ENCODE measurements around the gene PLCB1. TPM values are rescaled to one million over a fixed set of nuclear protein-coding genes. Genes with fewer than 3 reads are reported as not detected.

Gene PLCB1
- total and polyA plus RNA-seq, 2 donors (not counting 3 experiments of a cell fraction or from before 2014, with no cell fraction given), result 10.2 to 53.4 TPM

DNA sequence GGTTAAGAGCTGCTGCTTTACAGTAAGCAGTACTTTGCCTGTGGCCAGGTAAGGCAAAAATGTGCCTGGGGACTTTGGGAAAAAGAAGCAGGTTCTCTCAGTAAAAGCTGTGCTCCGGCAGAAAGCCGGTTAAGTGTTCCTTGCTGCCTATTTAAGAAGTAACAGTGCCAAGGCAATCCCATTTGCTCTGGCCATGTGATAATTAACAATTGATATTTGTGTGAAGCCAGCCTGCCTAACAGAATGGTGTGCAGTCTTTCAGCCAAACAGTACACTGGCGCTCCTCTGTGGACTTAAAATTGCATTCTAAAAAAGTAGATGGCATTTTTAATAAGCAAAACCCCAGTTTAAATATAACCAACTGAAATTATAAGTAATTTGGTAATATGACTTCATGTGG is 430.3 kb downstream of the PLCB1 start:
- no peak for DNase-seq (ENCODE audit: low read depth, low spot score)
- H3K27me3 ChIP-seq (ENCODE audit: control insufficient read depth in 2 of 2, insufficient read depth in 2 of 2, low read length in 2 of 2), result no peaks in the 10 kb centered on the region
- dilution Hi-C loops (cut with MboI; ENCODE audit: extremely low pct_ligation_motif_present, low sequenced_read_pairs), result no loop called here
- no peak overlapping the region for H3K27ac ChIP-seq (ENCODE audit: insufficient read depth, low read depth, low read length)
- POLR2A ChIA-PET, result no interaction called here
- no peaks in the 10 kb centered on the region for H3K4me1 ChIP-seq (ENCODE audit: control insufficient read depth, extremely low read depth, insufficient read depth, low read length)
- intact Hi-C loops (cut with micrococcal nuclease), result no loop called here
- no peaks in the 10 kb centered on the region for H3K9me1 ChIP-seq (replicated peaks; ENCODE audit: control insufficient read depth, extremely low read depth, insufficient read depth, low read length)
- FAIRE-seq, result no peak
- TF ChIP-seq JUN (IDR thresholded peaks at IDR 0.05; ENCODE audit: borderline replicate concordance, insufficient read depth, insufficient read length, low read depth) (no peak), POLR2A (IDR thresholded peaks at IDR 0.05; ENCODE audit: low read depth, low read length) (no peak), POLR2AphosphoS5 (IDR thresholded peaks at IDR 0.05; ENCODE audit: insufficient read depth, low read depth, low read length) (no peak)
- TF ChIP-seq, protein P1, sequence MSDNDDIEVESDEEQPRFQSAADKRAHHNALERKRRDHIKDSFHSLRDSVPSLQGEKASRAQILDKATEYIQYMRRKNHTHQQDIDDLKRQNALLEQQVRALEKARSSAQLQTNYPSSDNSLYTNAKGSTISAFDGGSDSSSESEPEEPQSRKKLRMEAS (IDR thresholded peaks at IDR 0.05; ENCODE audit: insufficient read depth, insufficient read length), result no peak
- TF ChIP-seq, protein P2, sequence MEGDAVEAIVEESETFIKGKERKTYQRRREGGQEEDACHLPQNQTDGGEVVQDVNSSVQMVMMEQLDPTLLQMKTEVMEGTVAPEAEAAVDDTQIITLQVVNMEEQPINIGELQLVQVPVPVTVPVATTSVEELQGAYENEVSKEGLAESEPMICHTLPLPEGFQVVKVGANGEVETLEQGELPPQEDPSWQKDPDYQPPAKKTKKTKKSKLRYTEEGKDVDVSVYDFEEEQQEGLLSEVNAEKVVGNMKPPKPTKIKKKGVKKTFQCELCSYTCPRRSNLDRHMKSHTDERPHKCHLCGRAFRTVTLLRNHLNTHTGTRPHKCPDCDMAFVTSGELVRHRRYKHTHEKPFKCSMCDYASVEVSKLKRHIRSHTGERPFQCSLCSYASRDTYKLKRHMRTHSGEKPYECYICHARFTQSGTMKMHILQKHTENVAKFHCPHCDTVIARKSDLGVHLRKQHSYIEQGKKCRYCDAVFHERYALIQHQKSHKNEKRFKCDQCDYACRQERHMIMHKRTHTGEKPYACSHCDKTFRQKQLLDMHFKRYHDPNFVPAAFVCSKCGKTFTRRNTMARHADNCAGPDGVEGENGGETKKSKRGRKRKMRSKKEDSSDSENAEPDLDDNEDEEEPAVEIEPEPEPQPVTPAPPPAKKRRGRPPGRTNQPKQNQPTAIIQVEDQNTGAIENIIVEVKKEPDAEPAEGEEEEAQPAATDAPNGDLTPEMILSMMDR (IDR thresholded peaks at IDR 0.05; ENCODE audit: extremely low read depth in 1 of 2, insufficient read depth in 1 of 2, low read depth in 1 of 2, low read length in 2 of 2), result no peak
- H3K79me2 ChIP-seq (ENCODE audit: control insufficient read depth, insufficient read depth, low read length), result no peaks in the 10 kb centered on the region
- H3K9me3 ChIP-seq (replicated peaks; ENCODE audit: control insufficient read depth, insufficient read depth, low read length), result no peaks in the 10 kb centered on the region
- H3K36me3 ChIP-seq (ENCODE audit: control insufficient read depth in 2 of 2, extremely low read depth in 1 of 2, insufficient read depth in 2 of 2, low read length in 2 of 2), result no peaks in the 10 kb centered on the region
- H3K9ac ChIP-seq (replicated peaks; ENCODE audit: extremely low read depth, insufficient read depth, low read length), result no peak overlapping the region
- no peak overlapping the region for H3K4me3 ChIP-seq (replicated peaks in 1 of 3; ENCODE audit: insufficient read depth in 1 of 3, low read depth in 1 of 3, low read length in 3 of 3)
- CTCF ChIA-PET, result no interaction called here
- BruUV-seq (replicated peaks), result no TSS peak
- no peak overlapping the region for H3K4me2 ChIP-seq (ENCODE audit: insufficient read depth, low read length)
- H2AFZ ChIP-seq (ENCODE audit: low read depth, low read length), result no peak overlapping the region
- H4K20me1 ChIP-seq (replicated peaks; ENCODE audit: control insufficient read depth, extremely low read depth, insufficient read depth, low read length), result no peaks in the 10 kb centered on the region

DNA sequence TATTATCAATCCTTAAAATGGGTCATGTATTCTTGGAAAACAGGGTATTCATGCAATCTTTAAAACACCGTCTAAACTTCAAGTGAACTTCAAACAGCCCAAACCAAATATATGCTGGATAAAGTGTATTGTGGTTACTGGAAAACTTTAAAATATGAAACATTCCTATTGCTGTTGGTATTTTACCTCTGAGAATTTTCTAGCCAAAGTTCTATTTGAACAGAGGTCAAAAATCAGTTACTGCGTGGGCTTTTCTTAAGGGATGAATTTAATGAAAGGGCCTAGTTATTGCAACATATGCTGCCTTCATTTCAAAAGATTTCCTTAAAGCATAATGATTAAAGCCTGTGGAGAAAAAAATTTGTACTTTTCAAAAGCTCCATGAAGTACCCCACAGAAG is 436.0 kb downstream of the PLCB1 start:
- DNase-seq (ENCODE audit: low read depth, low spot score), result no peak
- no peak overlapping the region for H3K27ac ChIP-seq (ENCODE audit: insufficient read depth, low read depth, low read length)
- no peak overlapping the region for H2AFZ ChIP-seq (ENCODE audit: low read depth, low read length)
- H3K4me3 ChIP-seq (replicated peaks in 1 of 3; ENCODE audit: insufficient read depth in 1 of 3, low read depth in 1 of 3, low read length in 3 of 3), result no peak overlapping the region
- no peaks in the 10 kb centered on the region for H3K79me2 ChIP-seq (ENCODE audit: control insufficient read depth, insufficient read depth, low read length)
- H3K9me3 ChIP-seq (replicated peaks; ENCODE audit: control insufficient read depth, insufficient read depth, low read length), result no peaks in the 10 kb centered on the region
- no peaks in the 10 kb centered on the region for H4K20me1 ChIP-seq (replicated peaks; ENCODE audit: control insufficient read depth, extremely low read depth, insufficient read depth, low read length)
- ChIA-PET CTCF (no interaction called here), POLR2A (no interaction called here)
- TF ChIP-seq, protein P2 (IDR thresholded peaks at IDR 0.05; ENCODE audit: extremely low read depth in 1 of 2, insufficient read depth in 1 of 2, low read depth in 1 of 2, low read length in 2 of 2), result no peak
- TF ChIP-seq FOS (IDR thresholded peaks at IDR 0.05; ENCODE audit: borderline replicate concordance, insufficient read depth, low read length), result no peak
- TF ChIP-seq POLR2AphosphoS5 (IDR thresholded peaks at IDR 0.05; ENCODE audit: insufficient read depth, low read depth, low read length), result no peak
- no peak for TF ChIP-seq GATA2 (IDR thresholded peaks at IDR 0.05; ENCODE audit: insufficient read depth, insufficient read length, low read depth, low read length)
- no peak for TF ChIP-seq EZH2 (IDR thresholded peaks at IDR 0.05; ENCODE audit: borderline replicate concordance, low read depth, low read length, severe bottlenecking)
- no peak for TF ChIP-seq JUN (IDR thresholded peaks at IDR 0.05; ENCODE audit: borderline replicate concordance, insufficient read depth, insufficient read length, low read depth)
- TF ChIP-seq POLR2A (IDR thresholded peaks at IDR 0.05; ENCODE audit: low read depth, low read length), result no peak
- TF ChIP-seq, protein P1 (IDR thresholded peaks at IDR 0.05; ENCODE audit: insufficient read depth, insufficient read length), result no peak
- TF ChIP-seq MYC (IDR thresholded peaks at IDR 0.05; ENCODE audit: low read depth, low read length), result no peak
- no TSS peak for BruUV-seq (replicated peaks)
- dilution Hi-C loops (cut with MboI; ENCODE audit: extremely low pct_ligation_motif_present, low sequenced_read_pairs), result no loop called here
- H3K4me1 ChIP-seq (ENCODE audit: control insufficient read depth, extremely low read depth, insufficient read depth, low read length), result no peaks in the 10 kb centered on the region
- FAIRE-seq, result no peak
- intact Hi-C loops (cut with micrococcal nuclease), result no loop called here
- no peaks in the 10 kb centered on the region for H3K36me3 ChIP-seq (ENCODE audit: control insufficient read depth in 2 of 2, extremely low read depth in 1 of 2, insufficient read depth in 2 of 2, low read length in 2 of 2)
- no peak overlapping the region for H3K9ac ChIP-seq (replicated peaks; ENCODE audit: extremely low read depth, insufficient read depth, low read length)
- no peak overlapping the region for H3K4me2 ChIP-seq (ENCODE audit: insufficient read depth, low read length)
- no peaks in the 10 kb centered on the region for H3K9me1 ChIP-seq (replicated peaks; ENCODE audit: control insufficient read depth, extremely low read depth, insufficient read depth, low read length)
- no peaks in the 10 kb centered on the region for H3K27me3 ChIP-seq (ENCODE audit: control insufficient read depth in 2 of 2, insufficient read depth in 2 of 2, low read length in 2 of 2)
